Adrenal gland (tissue), 5 donors: ENCODE measurements around the gene PIGO.

ENCODE experiments used
- POLR2A ChIP-seq, 2 donors: fragments of 450-650 bp; IDR thresholded peaks; one replicate each; pipeline ENCODE4 v1.6.1; 2017; ENCODE audit warnings: antibody characterized with exemption in 2 of 2, mild to moderate bottlenecking in 2 of 2, moderate library complexity in 1 of 2
- TF ChIP-seq, protein P1 (sequence below), 6 experiments: fragments of 450-650 bp in 4 of 6; fragments of 200-600 bp in 2 of 6; sonication (generic) in 1 of 6; IDR thresholded peaks; 1 replicate in 5 of 6; 2 replicates in 1 of 6; pipeline versions ENCODE4 v1.5.1 to v1.8.0; 2016 to 2021; ENCODE audit warnings: antibody characterized with exemption in 6 of 6, mild to moderate bottlenecking in 2 of 6, moderate library complexity in 1 of 6
- donor health status: DM: no; HTN: no; CAD: no.

DNA sequence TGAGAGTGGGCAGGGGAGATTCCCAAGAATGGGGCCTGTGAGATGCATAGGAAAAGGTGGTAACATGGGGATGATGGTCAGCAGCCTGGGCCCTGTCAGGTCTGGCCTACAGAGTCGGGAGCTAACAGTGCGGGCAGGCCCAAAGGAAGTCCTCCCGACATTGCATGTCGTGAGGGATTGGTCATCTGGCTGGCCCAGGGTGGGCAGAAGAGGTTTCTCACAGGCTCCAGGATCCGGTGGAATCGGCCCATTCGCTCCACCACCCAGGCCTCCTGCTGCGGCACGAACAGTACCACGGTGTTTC, 6.0 kb upstream of the PIGO start:
- TF ChIP-seq, protein P1, sequence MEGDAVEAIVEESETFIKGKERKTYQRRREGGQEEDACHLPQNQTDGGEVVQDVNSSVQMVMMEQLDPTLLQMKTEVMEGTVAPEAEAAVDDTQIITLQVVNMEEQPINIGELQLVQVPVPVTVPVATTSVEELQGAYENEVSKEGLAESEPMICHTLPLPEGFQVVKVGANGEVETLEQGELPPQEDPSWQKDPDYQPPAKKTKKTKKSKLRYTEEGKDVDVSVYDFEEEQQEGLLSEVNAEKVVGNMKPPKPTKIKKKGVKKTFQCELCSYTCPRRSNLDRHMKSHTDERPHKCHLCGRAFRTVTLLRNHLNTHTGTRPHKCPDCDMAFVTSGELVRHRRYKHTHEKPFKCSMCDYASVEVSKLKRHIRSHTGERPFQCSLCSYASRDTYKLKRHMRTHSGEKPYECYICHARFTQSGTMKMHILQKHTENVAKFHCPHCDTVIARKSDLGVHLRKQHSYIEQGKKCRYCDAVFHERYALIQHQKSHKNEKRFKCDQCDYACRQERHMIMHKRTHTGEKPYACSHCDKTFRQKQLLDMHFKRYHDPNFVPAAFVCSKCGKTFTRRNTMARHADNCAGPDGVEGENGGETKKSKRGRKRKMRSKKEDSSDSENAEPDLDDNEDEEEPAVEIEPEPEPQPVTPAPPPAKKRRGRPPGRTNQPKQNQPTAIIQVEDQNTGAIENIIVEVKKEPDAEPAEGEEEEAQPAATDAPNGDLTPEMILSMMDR (IDR thresholded peaks at IDR 0.05) = no peak
- no peak for TF ChIP-seq POLR2A (IDR thresholded peaks at IDR 0.05)
